Activated naive CD8-positive, alpha-beta T cell treated with anti-CD3 and anti-CD28 coated beads, Interleukin-2, amount 50 U/mL, for 16 hours (primary cell): ENCODE results near the gene PRIMA1.

ENCODE experiments used
- DNase-seq: peaks from one replicate; pipeline ENCODE4 v3.0.0-alpha.2; 2020; ENCODE audit warnings: low read depth, low spot score

Gene PRIMA1

DNA sequence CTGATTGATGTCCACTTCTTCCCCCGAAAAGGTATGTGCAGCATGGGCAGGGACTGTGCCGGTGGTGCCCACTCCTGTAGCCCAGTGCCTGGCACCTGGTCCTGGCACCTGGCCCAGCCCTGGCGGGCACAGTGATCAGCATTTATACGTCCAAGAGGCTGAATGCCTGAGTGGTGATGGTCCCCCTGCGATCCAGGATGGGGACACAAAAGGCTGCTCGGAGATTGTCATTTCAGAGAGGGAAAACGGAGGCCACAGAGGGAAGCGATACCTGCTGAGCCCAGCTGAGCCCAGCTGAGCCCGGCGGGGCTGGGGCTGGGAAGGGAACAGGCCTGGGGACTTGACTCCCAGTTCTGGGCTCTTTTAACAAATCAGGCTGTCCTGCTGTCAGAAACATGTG is 55.8 kb downstream of the PRIMA1 start:
- DNase-seq: no peak

DNA sequence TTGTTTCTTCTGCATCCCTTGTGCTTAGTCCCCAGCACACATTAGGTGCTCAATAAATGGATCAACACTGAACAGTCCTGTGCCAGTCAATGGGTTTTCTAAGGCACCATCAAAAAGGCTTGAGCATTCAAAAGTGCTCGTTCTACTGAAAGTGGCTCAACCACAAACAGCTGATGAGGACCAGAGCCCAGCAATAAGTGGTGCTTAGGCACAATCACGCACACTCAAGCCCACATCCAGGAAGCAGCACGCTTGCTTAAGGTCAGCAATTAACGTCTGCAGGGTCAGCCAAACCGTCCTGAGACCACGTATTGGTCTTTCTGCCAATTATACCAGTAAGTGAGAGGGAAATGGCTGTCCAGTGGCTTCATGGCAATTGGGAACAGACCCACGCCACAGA is 56.5 kb downstream of the PRIMA1 start:
- no peak for DNase-seq

GRCh38 chr14:93729993-93730392 is 58.3 kb downstream of the PRIMA1 start:
- no peak for DNase-seq

GRCh38 chr14:93728651-93729016 is 59.7 kb downstream of the PRIMA1 start:
- DNase-seq: no peak

DNA sequence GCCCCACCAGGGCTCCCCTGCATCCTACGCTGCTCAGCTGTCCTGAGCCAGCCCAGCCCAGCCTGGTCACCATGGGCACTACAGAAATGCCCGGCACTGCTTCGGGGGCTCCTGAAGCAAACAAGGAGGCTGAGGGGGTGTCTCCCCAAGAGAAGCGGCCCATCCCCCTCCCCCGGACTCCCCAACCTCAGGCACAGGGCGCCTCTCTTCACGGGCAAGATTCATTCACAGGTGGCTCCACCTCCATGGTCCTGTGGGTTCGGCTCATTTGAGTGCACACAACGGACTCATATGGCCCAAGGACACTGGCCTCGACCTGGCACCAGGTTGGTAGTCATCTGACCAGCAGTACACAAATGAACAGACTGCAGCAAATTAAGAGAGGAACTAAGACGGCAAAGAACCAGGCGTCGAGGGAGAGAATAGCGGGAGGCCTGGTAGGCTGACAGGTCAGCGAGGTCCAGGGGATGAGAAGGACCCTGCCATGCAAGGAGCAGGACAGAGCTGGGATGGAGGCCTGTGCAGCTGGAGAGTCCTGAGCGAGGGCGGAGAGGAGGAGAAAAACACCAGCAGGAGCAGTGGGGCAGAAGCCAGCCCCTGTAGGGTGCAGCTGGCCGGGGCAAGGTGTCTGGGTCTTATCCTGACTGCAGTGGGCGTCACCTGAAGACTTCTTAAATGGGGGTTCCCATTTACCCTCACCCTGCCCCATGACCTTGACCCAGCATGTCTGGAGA is 60.2 kb downstream of the PRIMA1 start:
- DNase-seq: no peak

DNA sequence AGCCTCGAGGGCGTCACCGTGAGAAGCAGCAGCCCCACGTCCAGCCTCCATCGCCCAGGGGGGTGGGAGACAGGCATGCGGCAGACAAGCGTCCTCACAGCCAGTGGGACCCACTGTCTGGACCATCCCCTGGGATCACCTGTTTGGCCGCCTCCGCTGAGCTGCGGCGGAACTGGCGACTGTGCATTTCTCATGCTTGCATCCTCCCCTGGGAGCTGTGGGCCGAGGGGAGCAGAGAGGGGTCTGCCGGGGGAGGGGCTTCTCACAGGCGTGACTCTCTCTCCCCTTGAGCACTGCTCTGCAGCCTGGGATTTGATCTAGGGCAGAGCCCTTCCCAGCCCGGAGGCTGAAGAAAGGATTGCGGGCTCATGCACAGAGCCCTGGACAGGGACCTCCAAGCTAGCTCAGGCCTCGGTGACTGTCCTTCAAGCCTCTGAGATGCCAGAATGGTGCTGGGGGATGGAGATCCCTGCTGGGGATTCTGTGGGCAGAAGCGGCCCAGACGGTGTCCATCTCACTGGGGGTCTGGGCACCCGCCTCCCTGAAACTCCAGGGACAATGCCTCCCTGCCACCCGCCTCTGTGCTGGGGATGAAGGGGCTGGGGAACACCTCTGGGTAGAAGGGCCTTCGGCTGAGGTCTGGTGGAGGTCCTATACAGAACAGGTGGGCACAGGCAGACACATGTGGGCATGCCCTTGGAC is 61.1 kb downstream of the PRIMA1 start:
- no peak for DNase-seq

GRCh38 chr14:93725993-93726392 is 62.3 kb downstream of the PRIMA1 start:
- DNase-seq: no peak

DNA sequence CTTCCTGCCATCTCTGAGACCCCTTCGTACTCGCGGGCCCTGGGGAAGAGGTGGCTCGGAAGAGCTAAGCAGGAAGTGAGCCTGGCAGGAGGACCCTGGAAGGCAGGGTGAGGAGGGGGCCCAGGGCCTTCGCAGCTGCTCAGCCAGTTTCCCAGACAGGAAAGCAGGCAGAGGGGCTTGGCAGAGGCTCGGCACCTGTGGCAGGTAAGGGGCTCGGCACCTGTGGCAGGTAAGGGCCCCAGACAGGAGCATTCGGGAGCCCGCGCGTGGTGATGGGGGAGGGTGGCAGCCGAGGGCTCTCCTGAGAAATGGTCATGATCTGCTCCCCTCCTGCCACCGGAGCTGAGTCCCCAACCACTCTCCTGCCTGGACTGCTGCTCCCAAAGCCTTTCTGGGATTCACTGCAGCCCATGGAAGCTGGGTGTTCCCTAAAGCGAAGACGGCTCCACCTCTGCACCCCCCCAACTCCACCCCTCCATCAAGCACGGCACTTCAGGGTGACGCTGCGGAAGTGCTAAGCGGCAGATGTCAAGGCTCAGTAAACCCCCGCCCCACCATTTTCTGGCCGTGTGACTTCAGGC is 63.2 kb downstream of the PRIMA1 start:
- DNase-seq: no peak

DNA sequence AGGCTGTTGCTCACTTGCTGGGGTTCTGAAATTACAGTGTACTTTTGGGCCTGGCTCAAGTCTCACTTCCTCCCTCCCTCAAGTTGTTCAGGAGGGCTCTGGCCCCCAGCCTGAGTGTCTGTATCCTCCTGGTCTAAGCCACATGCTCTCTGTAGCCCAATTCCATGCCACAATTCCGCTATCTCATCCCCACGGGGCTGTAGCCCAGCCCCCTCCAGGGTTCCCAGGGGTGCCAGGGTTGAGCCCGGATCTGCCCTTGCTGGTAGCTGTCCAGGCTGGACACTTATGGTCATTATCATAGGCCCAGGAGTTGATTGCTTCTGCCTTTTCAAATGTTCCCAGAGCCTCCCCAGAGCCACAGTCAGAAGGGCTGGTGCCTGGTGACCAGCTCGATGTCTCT is 65.3 kb downstream of the PRIMA1 start:
- no peak for DNase-seq

- no peak for DNase-seq
Measured at GRCh38 chr14:93720981-93721483, 67.3 kb downstream of the PRIMA1 start.

GRCh38 chr14:93720076-93720815 is 68.0 kb downstream of the PRIMA1 start:
- DNase-seq: no peak

DNA sequence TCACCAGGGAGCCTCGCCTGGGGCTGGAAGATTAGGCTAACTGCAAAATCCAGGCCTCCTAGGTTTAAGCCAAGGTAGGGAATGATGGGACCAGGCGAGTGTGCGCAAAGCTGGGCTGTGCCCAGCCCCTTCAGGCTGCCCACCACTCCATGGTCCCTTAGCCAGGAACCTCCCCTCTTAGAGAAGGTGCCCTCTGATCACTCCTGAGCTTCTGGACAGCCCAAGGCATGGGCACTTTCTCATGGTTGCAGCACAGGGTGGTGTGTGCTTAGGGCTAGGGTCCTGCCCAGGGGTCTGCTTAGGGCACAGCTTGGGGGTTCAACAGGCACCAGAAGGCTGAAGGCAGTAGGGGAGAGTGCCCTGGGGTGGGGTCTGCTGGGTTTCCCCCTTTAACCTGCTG is 69.0 kb downstream of the PRIMA1 start:
- DNase-seq: no peak

GRCh38 chr14:93717668-93718320 is 70.5 kb downstream of the PRIMA1 start:
- DNase-seq: no peak

DNA sequence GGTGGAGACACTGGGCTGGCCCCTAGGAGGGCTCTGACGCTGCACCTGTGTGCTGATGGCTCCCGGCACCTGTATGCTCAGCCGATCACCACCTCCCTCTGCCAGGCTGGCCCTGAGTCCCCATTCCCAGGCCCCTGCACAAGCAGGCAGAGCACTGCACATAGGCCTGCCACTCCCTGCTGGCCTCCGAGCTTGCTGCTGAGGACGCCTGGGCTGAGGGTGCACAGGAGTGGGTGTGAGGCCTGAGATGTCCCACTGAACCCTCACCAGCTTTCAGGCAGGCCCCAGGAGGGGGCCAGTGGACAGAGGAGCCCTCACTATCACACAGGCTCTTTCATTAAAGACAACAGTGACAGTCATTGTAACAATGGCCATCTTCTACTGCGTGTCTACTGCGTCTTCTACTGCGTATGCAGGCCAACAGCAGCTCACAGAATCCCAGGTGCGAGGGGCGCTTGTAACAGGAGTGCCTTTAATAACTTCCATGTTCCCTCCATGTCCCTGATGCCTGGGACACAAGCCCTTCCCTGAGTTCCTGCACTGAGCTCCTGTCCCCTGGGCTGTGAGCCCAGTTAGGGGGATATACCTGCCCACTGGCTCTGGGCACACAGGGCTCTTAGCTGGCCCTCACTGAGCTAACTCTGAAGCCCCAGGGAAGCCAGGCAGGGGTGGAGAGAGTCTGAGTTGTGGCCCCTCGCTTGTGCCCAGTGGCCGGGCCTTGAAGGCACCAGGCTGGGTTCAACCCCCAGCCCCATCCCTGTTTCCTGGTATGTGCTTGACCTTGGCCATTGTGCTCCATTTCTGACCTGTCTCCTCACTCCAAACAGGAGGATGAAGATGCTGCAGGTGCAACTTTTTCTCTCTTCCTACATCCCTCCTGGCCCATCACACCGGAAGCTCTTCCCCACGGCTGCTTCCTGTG is 71.3 kb downstream of the PRIMA1 start:
- no peak for DNase-seq

- DNase-seq: no peak
Measured at GRCh38 chr14:93716002-93716745, 72.1 kb downstream of the PRIMA1 start.

GRCh38 chr14:93715279-93715927 is 72.9 kb downstream of the PRIMA1 start:
- no peak for DNase-seq

- no peak for DNase-seq
Measured at GRCh38 chr14:93714605-93715004, 73.7 kb downstream of the PRIMA1 start.

- DNase-seq: no peak
Measured at GRCh38 chr14:93713726-93714405, 74.4 kb downstream of the PRIMA1 start.
